Thyroid gland (tissue), 4 donors: ENCODE measurements around the gene PTEN. TPM values are rescaled to one million over a fixed set of nuclear protein-coding genes. Genes with fewer than 3 reads are reported as not detected.

ENCODE experiments used
- DNase-seq, 2 donors: peaks; one replicate each; pipeline ENCODE4 v3.0.0-alpha.2; 2019
- H3K27ac ChIP-seq, 3 donors: fragments of 200-600 bp; sonication (generic); 1 replicate in 2 of 3; 2 replicates in 1 of 3; pipeline ENCODE4 v1.5.1; 2016 to 2019; ENCODE audit warnings: mild to moderate bottlenecking in 1 of 3, moderate library complexity in 1 of 3
- H3K27me3 ChIP-seq: fragments of 200-600 bp; sonication (generic); one replicate; pipeline ENCODE4 v1.5.1; 2019
- H3K36me3 ChIP-seq, 2 donors: fragments of 200-600 bp; sonication (generic); one replicate each; pipeline ENCODE4 v1.5.1; 2016 to 2019
- H3K4me1 ChIP-seq, 2 donors: fragments of 200-600 bp; sonication (generic); one replicate each; pipeline ENCODE4 v1.5.1; 2017 to 2019
- H3K4me3 ChIP-seq, 3 donors: fragments of 200-600 bp; sonication (generic); replicated peaks in 1 of 3; 1 replicate in 2 of 3; 2 replicates in 1 of 3; pipeline ENCODE4 v1.5.1; 2016; ENCODE audit warnings: mild to moderate bottlenecking in 1 of 3
- H3K9me3 ChIP-seq: fragments of 200-600 bp; sonication (generic); one replicate; pipeline ENCODE4 v1.5.1; 2017
- CTCF ChIP-seq, 6 experiments: fragments of 200-600 bp in 3 of 6; fragments of 450-650 bp in 3 of 6; sonication (generic) in 3 of 6; IDR thresholded peaks; one replicate each; pipeline ENCODE4 v1.5.1; 2016 to 2019; ENCODE audit warnings: antibody characterized with exemption in 6 of 6, mild to moderate bottlenecking in 2 of 6, inconsistent platforms in 1 of 6, moderate library complexity in 1 of 6
- POLR2A ChIP-seq, 2 donors: fragments of 450-650 bp; IDR thresholded peaks; one replicate each; pipeline ENCODE4 v1.6.1; 2017; ENCODE audit warnings: antibody characterized with exemption in 2 of 2, mild to moderate bottlenecking in 2 of 2, moderate library complexity in 1 of 2
- WGBS, 2 donors: methylation state at CpG; one replicate each; pipeline ENCODE4 v1.1.5; 2017; 5-methylcytosine and 5-hydroxymethylcytosine counted together
- intact Hi-C: fragments of 100-400 bp; cut with DNase I; formaldehyde crosslinking; loops from one replicate; pipeline ENCODE4 v1.15.1; 2023
- total RNA-seq, 4 donors: library from RNA; depleted of rRNA; stranded (reverse); fragments of >200 nt; gene quantifications; one replicate each; pipeline ENCODE4 v1.2.3, GENCODE V29; 2016

PTEN gene
- total RNA-seq, 4 donors from 2014 or later: 112 to 183 (median 150) TPM

GRCh38 chr10:87931836-87932230, 68.4 kb downstream of the PTEN start:
- peaks cover 44 to 52% of the 10 kb centered on the region in 2 donors for H3K4me1 ChIP-seq
- intact Hi-C loops: no loop called here

GRCh38 chr10:87935290-87936141, 72.1 kb downstream of the PTEN start:
- peak overlapping the region in 1 of 3 donors; percentile 26 for H3K27ac ChIP-seq
- peaks cover 22 to 25% of the 10 kb centered on the region in 2 donors for H3K4me1 ChIP-seq
- 59 to 64% methylated on average over 3 of the region's 3 CpGs for whole genome bisulfite sequencing, 2 donors
- no peaks in the 10 kb centered on the region for H3K9me3 ChIP-seq
- no peak overlapping the region for H3K4me3 ChIP-seq
- intact Hi-C loops: no loop called here
- TF ChIP-seq POLR2A (IDR thresholded peaks at IDR 0.05) (no peak), CTCF (IDR thresholded peaks at IDR 0.05) (no peak)
- H3K27me3 ChIP-seq: no peaks in the 10 kb centered on the region
- DNase-seq: no peak
- H3K36me3 ChIP-seq: no peaks in the 10 kb centered on the region

More at GRCh38 chr10:87931836-87932230, 68.4 kb downstream of the PTEN start:
- H3K4me3 ChIP-seq: no peak overlapping the region
- no peak for DNase-seq
- H3K27ac ChIP-seq: no peak overlapping the region
- no peak for TF ChIP-seq CTCF (IDR thresholded peaks at IDR 0.05)
- TF ChIP-seq POLR2A (IDR thresholded peaks at IDR 0.05): no peak
- no peaks in the 10 kb centered on the region for H3K27me3 ChIP-seq
- no peaks in the 10 kb centered on the region for H3K36me3 ChIP-seq
- no peaks in the 10 kb centered on the region for H3K9me3 ChIP-seq

- no peaks in the 10 kb centered on the region for H3K27me3 ChIP-seq
- no peak overlapping the region for H3K4me3 ChIP-seq
- no peak for TF ChIP-seq POLR2A (IDR thresholded peaks at IDR 0.05)
- no peak for TF ChIP-seq CTCF (IDR thresholded peaks at IDR 0.05)
- no peak for DNase-seq
- H3K9me3 ChIP-seq: no peaks in the 10 kb centered on the region
- intact Hi-C loops: no loop called here
- H3K27ac ChIP-seq: no peak overlapping the region
- no peaks in the 10 kb centered on the region for H3K36me3 ChIP-seq
- 90 to 95% methylated on average over 6 of the region's 6 CpGs for WGBS, 2 donors
- peaks cover 10 to 14% of the 10 kb centered on the region in 2 donors for H3K4me1 ChIP-seq
Observed at GRCh38 chr10:87940210-87940609, 76.8 kb downstream of the PTEN start.

- intact Hi-C loops: no loop called here
- no peaks in the 10 kb centered on the region for H3K36me3 ChIP-seq
- WGBS, 2 donors: 91 to 94% methylated on average over 1 of the region's 1 CpG
- H3K27ac ChIP-seq: no peak overlapping the region
- DNase-seq: no peak
- TF ChIP-seq POLR2A (IDR thresholded peaks at IDR 0.05) (no peak), CTCF (IDR thresholded peaks at IDR 0.05) (no peak)
- no peaks in the 10 kb centered on the region for H3K27me3 ChIP-seq
- no peaks in the 10 kb centered on the region for H3K9me3 ChIP-seq
- H3K4me1 ChIP-seq: peaks cover 5 to 13% of the 10 kb centered on the region in 2 donors
- no peak overlapping the region for H3K4me3 ChIP-seq
Observed at GRCh38 chr10:87942884-87943527, 79.6 kb downstream of the PTEN start.

- no peak for DNase-seq
- H3K9me3 ChIP-seq: no peaks in the 10 kb centered on the region
- TF ChIP-seq POLR2A (IDR thresholded peaks at IDR 0.05) (no peak), CTCF (IDR thresholded peaks at IDR 0.05) (no peak)
- WGBS, 2 donors: 84 to 90% methylated on average over 6 of the region's 6 CpGs
- intact Hi-C loops: no loop called here
- H3K36me3 ChIP-seq: no peaks in the 10 kb centered on the region
- no peak overlapping the region for H3K27ac ChIP-seq
- H3K4me3 ChIP-seq: no peak overlapping the region
- peaks cover 5 to 13% of the 10 kb centered on the region in 2 donors for H3K4me1 ChIP-seq
- H3K27me3 ChIP-seq: no peaks in the 10 kb centered on the region
Observed at GRCh38 chr10:87945984-87946383, 82.6 kb downstream of the PTEN start.
